Measurements from ENCODE around the gene FRAS1. TPM values are rescaled to one million over a fixed set of nuclear protein-coding genes. Genes with fewer than 3 reads are reported as not detected.

Gene FRAS1
- total and polyA plus RNA-seq, 2 of the 8 experiments (the other 6 are each of a cell fraction or from before 2014, with no cell fraction given) = 38.5 to 109 TPM

DNA sequence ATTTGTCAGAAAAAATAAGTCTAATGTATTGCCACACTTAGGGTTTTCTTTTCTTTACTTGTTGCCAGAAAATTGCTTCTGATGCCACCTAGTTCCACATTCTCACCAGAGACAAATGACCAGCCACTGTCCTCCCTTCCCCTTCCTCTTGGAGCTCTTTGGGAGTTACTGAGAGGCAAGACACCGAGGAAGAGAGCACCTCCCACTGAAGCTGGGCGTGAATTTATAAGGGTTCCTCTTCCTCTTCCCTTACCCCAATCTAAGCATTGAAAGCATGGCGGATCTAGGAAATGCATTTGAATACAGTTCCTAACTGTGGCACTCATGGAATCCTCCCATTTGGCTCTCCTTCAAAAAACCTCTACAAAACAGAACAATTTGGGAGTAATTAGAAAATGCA, 524.5 kb downstream of the FRAS1 start:
- ChIA-PET POLR2A (ENCODE audit: partially characterized antibody) (no interaction called here), CTCF (ENCODE audit: partially characterized antibody) (interaction anchor here (5.1 kb wide), 1 partner anchor 10 kb away, joined by 37 read pairs; no protein-coding TSS in a partner anchor)
- no peak overlapping the region for H4K91ac ChIP-seq (replicated peaks; ENCODE audit: insufficient read length, low read length)
- no peak overlapping the region for H2BK12ac ChIP-seq (ENCODE audit: low read depth, low read length)
- no peak overlapping the region for H2AK5ac ChIP-seq (ENCODE audit: low read depth, low read length)
- no peak overlapping the region for H3K9ac ChIP-seq (replicated peaks in 1 of 4; ENCODE audit: extremely low read depth in 1 of 4, low read depth in 3 of 4, low read length in 3 of 4)
- FAIRE-seq = no peak
- H3K4ac ChIP-seq (replicated peaks; ENCODE audit: insufficient read length, low read depth, low read length) = no peak overlapping the region
- H3K9me3 ChIP-seq (ENCODE audit: insufficient read depth in 2 of 2, low read depth in 1 of 2, low read length in 1 of 2) = no peaks in the 10 kb centered on the region
- H3K36me3 ChIP-seq (ENCODE audit: control insufficient read depth in 2 of 4, insufficient read depth in 4 of 4, low read length in 3 of 4) = no peaks in the 10 kb centered on the region
- no peak overlapping the region for H2AFZ ChIP-seq (ENCODE audit: low read length)
- H4K8ac ChIP-seq (ENCODE audit: extremely low read depth, insufficient read depth, low read length) = no peak overlapping the region
- H3K27ac ChIP-seq (ENCODE audit: low read depth, low read length) = no peak overlapping the region
- DNase-seq (ENCODE audit: low read depth in 1 of 2, low spot score in 2 of 2) = no peak
- H3K79me1 ChIP-seq (ENCODE audit: low read depth, low read length) = no peaks in the 10 kb centered on the region
- H3K14ac ChIP-seq (ENCODE audit: insufficient read length) = no peak overlapping the region
- H3K18ac ChIP-seq (ENCODE audit: extremely low read depth, low read length) = no peak overlapping the region
- WGBS, 2 experiments (ENCODE audit: extremely low coverage in 1 of 2, insufficient coverage in 1 of 2, insufficient read length in 1 of 2, insufficient replicate concordance in 2 of 2, low coverage in 1 of 2, low lambda C conversion rate in 2 of 2, missing lambda C conversion rate in 1 of 2) = 87% methylated on average over 3 of the region's 3 CpGs; no CpG with 5 or more reads in 1 of the 2 experiments
- H3K23ac ChIP-seq (ENCODE audit: insufficient read length) = no peak overlapping the region
- H3K4me3 ChIP-seq (ENCODE audit: extremely low read depth in 1 of 4, insufficient read depth in 2 of 4, low read depth in 3 of 4, low read length in 4 of 4) = no peak overlapping the region
- no peak overlapping the region for H2BK120ac ChIP-seq (replicated peaks; ENCODE audit: low read depth, low read length)
- H2BK5ac ChIP-seq (ENCODE audit: low read depth, low read length) = no peak overlapping the region
- no peak overlapping the region for H2BK20ac ChIP-seq (ENCODE audit: low read length)
- H3K56ac ChIP-seq (replicated peaks; ENCODE audit: insufficient read length, low read depth, low read length) = no peak overlapping the region
- no peaks in the 10 kb centered on the region for H3K79me2 ChIP-seq (ENCODE audit: control insufficient read depth in 1 of 2, insufficient read depth in 2 of 2, low read length in 2 of 2)
- H3K27me3 ChIP-seq (replicated peaks in 1 of 4; ENCODE audit: control insufficient read depth in 3 of 4, extremely low read depth in 1 of 4, insufficient read depth in 3 of 4, low read length in 3 of 4) = no peaks in the 10 kb centered on the region
- no peak overlapping the region for H3K4me2 ChIP-seq (ENCODE audit: insufficient read depth in 1 of 2, low read depth in 2 of 2, low read length in 2 of 2)
- no peak overlapping the region for H2BK15ac ChIP-seq (ENCODE audit: low read length)
- H3K23me2 ChIP-seq (ENCODE audit: low read depth, low read length) = no peaks in the 10 kb centered on the region
- no peak overlapping the region for H4K5ac ChIP-seq (ENCODE audit: insufficient read length, low read depth, low read length)
- H4K20me1 ChIP-seq (replicated peaks in 1 of 2; ENCODE audit: control insufficient read depth in 1 of 2, insufficient read depth in 2 of 2, low read length in 2 of 2) = peaks cover 0 to 4% of the 10 kb centered on the region in 2 experiments
- H3K4me1 ChIP-seq (replicated peaks in 1 of 4; ENCODE audit: control insufficient read depth in 3 of 4, insufficient read depth in 4 of 4, low read length in 3 of 4) = peaks cover 0 to 4% (median 0%) of the 10 kb centered on the region in 4 experiments; a peak in 1 of 7 replicates
- TF ChIP-seq PHF8 (conservative IDR thresholded peaks at IDR 0.05; ENCODE audit: low read depth, low read length) (no peak), ZNF274 (IDR thresholded peaks at IDR 0.05; ENCODE audit: borderline replicate concordance, extremely low read depth, low read length) (no peak), RFX5 (IDR thresholded peaks at IDR 0.05; ENCODE audit: borderline replicate concordance, low read depth, low read length) (no peak), BACH1 (IDR thresholded peaks at IDR 0.05; ENCODE audit: low read length) (no peak), SIX5 (IDR thresholded peaks at IDR 0.05; ENCODE audit: low read depth, low read length) (no peak), HDAC6 (IDR thresholded peaks at IDR 0.05; ENCODE audit: low read depth, low read length) (no peak), SRF (IDR thresholded peaks at IDR 0.05; ENCODE audit: low read depth, low read length) (no peak), SUZ12 (IDR thresholded peaks at IDR 0.05; ENCODE audit: low read length) (no peak)
- TF ChIP-seq, protein P1, sequence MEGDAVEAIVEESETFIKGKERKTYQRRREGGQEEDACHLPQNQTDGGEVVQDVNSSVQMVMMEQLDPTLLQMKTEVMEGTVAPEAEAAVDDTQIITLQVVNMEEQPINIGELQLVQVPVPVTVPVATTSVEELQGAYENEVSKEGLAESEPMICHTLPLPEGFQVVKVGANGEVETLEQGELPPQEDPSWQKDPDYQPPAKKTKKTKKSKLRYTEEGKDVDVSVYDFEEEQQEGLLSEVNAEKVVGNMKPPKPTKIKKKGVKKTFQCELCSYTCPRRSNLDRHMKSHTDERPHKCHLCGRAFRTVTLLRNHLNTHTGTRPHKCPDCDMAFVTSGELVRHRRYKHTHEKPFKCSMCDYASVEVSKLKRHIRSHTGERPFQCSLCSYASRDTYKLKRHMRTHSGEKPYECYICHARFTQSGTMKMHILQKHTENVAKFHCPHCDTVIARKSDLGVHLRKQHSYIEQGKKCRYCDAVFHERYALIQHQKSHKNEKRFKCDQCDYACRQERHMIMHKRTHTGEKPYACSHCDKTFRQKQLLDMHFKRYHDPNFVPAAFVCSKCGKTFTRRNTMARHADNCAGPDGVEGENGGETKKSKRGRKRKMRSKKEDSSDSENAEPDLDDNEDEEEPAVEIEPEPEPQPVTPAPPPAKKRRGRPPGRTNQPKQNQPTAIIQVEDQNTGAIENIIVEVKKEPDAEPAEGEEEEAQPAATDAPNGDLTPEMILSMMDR (IDR thresholded peaks at IDR 0.05; ENCODE audit: control extremely low read depth in 1 of 3, insufficient read depth in 1 of 3, low read depth in 1 of 3, low read length in 3 of 3) = no peak
- TF ChIP-seq, protein P2, sequence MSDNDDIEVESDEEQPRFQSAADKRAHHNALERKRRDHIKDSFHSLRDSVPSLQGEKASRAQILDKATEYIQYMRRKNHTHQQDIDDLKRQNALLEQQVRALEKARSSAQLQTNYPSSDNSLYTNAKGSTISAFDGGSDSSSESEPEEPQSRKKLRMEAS (IDR thresholded peaks at IDR 0.05) = no peak
- TF ChIP-seq, protein P3, sequence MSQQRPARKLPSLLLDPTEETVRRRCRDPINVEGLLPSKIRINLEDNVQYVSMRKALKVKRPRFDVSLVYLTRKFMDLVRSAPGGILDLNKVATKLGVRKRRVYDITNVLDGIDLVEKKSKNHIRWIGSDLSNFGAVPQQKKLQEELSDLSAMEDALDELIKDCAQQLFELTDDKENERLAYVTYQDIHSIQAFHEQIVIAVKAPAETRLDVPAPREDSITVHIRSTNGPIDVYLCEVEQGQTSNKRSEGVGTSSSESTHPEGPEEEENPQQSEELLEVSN (IDR thresholded peaks at IDR 0.05) = no peak

Data from H1 (cell line).